Neural progenitor cell (in vitro differentiated cells): ENCODE data around the gene PRX. TPM values are rescaled to one million over a fixed set of nuclear protein-coding genes. Genes with fewer than 3 reads are reported as not detected.
"Not testable (repeated sequence)": the region's sequence is repeated elsewhere in the genome, so short reads cannot be mapped to it uniquely, and the experiment has no call there.

Experiments used
- DNase-seq: peaks from one replicate; pipeline ENCODE4 v3.0.0-alpha.2; 2016; ENCODE audit warnings: low spot score
- H2AFZ ChIP-seq: fragments of 200-600 bp; sonication (generic); replicated peaks from 2 replicates; pipeline ENCODE4 v1.6.1; 2016; ENCODE audit warnings: antibody characterized with exemption
- H3F3A ChIP-seq: fragments of 200-600 bp; sonication (generic); 2 replicates; pipeline ENCODE4 v1.6.1; 2016; ENCODE audit warnings: antibody characterized with exemption, low read depth
- H3K27ac ChIP-seq: fragments of 200-600 bp; sonication (generic); 2 replicates; pipeline ENCODE4 v1.5.1; 2016; ENCODE audit warnings: mild to moderate bottlenecking
- H3K27me3 ChIP-seq: fragments of 200-600 bp; sonication (generic); 2 replicates; pipeline ENCODE4 v1.6.1; 2016; ENCODE audit warnings: mild to moderate bottlenecking, moderate library complexity
- H3K36me3 ChIP-seq: fragments of 200-600 bp; sonication (generic); 2 replicates; pipeline ENCODE4 v1.5.1; 2016
- H3K4me1 ChIP-seq: fragments of 200-600 bp; sonication (generic); 2 replicates; pipeline ENCODE4 v1.6.1; 2016; ENCODE audit warnings: mixed run types
- H3K4me2 ChIP-seq: fragments of 200-600 bp; sonication (generic); 2 replicates; pipeline ENCODE4 v1.6.1; 2016
- H3K4me3 ChIP-seq: fragments of 200-600 bp; sonication (generic); 2 replicates; pipeline ENCODE4 v1.5.1; 2016
- H3K79me2 ChIP-seq: fragments of 200-600 bp; sonication (generic); 2 replicates; pipeline ENCODE4 v1.6.1; 2016; ENCODE audit warnings: low read depth
- H3K9ac ChIP-seq: fragments of 200-600 bp; sonication (generic); 2 replicates; pipeline ENCODE4 v1.6.1; 2016
- H3K9me3 ChIP-seq: fragments of 200-600 bp; sonication (generic); 2 replicates; pipeline ENCODE4 v1.5.1; 2016; ENCODE audit warnings: low read depth
- H4K20me1 ChIP-seq: fragments of 200-600 bp; sonication (generic); 2 replicates; pipeline ENCODE4 v1.6.1; 2016; ENCODE audit warnings: low read depth
- H3K27ac Mint-ChIP-seq: 3 replicates; pipeline ENCODE4 v1.8.0; 2021; ENCODE audit warnings: mixed read lengths
- H3K27me3 Mint-ChIP-seq: 2 replicates; pipeline ENCODE4 v1.8.0; 2022; ENCODE audit warnings: low read depth, mild to moderate bottlenecking, inconsistent platforms, moderate library complexity, mixed read lengths; ENCODE audit not compliant: insufficient read depth
- H3K36me3 Mint-ChIP-seq: 3 replicates; pipeline ENCODE4 v1.8.0; 2021; ENCODE audit warnings: mixed read lengths
- H3K4me1 Mint-ChIP-seq: 3 replicates; pipeline ENCODE4 v1.8.0; 2021; ENCODE audit warnings: mixed read lengths
- H3K4me3 Mint-ChIP-seq: 3 replicates; pipeline ENCODE4 v1.8.0; 2021; ENCODE audit warnings: mild to moderate bottlenecking, moderate library complexity, mixed read lengths
- H3K9me3 Mint-ChIP-seq: 3 replicates; pipeline ENCODE4 v1.8.0; 2020; ENCODE audit warnings: mixed read lengths
- CTCF ChIP-seq: fragments of 200-600 bp; sonication (generic); IDR thresholded peaks from 2 replicates; pipeline ENCODE4 v1.5.1; 2017; ENCODE audit warnings: antibody characterized with exemption, mild to moderate bottlenecking
- EZH2 ChIP-seq: fragments of 200-600 bp; sonication (generic); IDR thresholded peaks from 2 replicates; pipeline ENCODE4 v1.6.1; 2017; ENCODE audit warnings: antibody characterized with exemption, mild to moderate bottlenecking, moderate library complexity
- EZH2phosphoT487 ChIP-seq: fragments of 200-600 bp; sonication (generic); IDR thresholded peaks from 2 replicates; pipeline ENCODE4 v1.6.1; 2017; ENCODE audit warnings: antibody characterized with exemption
- total RNA-seq: library from RNA; depleted of rRNA; stranded (reverse); fragments of >200 nt; gene quantifications from 2 replicates; pipeline ENCODE4 v1.2.3, GENCODE V29; 2015; ENCODE audit warnings: low replicate concordance

Gene PRX
- total RNA-seq, 1 donor from 2014 or later = 1.4 TPM

DNA sequence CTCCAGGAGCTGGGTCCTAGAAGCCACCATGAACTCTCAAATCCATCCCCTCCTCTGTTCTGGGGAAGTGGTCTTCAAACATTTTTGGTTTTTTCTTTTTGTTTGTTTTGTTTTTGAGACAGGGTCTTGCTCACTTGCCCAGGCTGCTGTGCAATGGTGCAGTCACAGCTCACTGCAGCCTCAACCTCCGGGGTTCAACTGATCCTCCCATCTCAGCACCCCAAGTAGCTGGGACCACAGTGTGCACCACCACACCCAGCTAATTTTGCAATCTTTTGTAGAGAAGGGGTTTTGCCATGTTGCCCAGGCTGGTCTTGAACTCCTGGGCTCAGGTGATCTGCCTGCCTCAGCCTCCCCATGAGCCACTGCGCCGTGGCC, 45.4 kb upstream of the PRX start:
- Histone ChIP-seq H3K4me1 (no peaks in the 10 kb centered on the region), H3K9me3 (no peaks in the 10 kb centered on the region), H3K79me2 (no peaks in the 10 kb centered on the region), H3F3A (no peaks in the 10 kb centered on the region), H4K20me1 (no peaks in the 10 kb centered on the region), H3K27me3 (no peaks in the 10 kb centered on the region), H3K4me3 (no peak overlapping the region), H3K9ac (no peak overlapping the region), H3K27ac (no peak overlapping the region), H3K4me2 (no peak overlapping the region), H2AFZ (no peak overlapping the region), H3K36me3 (no peaks in the 10 kb centered on the region)
- TF ChIP-seq CTCF = no peak
- TF ChIP-seq EZH2 = no peak
- no peak for TF ChIP-seq EZH2phosphoT487
- DNase-seq = no peak
- no peak overlapping the region for H3K4me3 Mint-ChIP-seq
- H3K27ac Mint-ChIP-seq = no peak overlapping the region
- H3K36me3 Mint-ChIP-seq = no peaks in the 10 kb centered on the region
- H3K9me3 Mint-ChIP-seq = no peaks in the 10 kb centered on the region
- peaks cover 2% of the 10 kb centered on the region for H3K4me1 Mint-ChIP-seq
- peaks cover 2% of the 10 kb centered on the region for H3K27me3 Mint-ChIP-seq

DNA sequence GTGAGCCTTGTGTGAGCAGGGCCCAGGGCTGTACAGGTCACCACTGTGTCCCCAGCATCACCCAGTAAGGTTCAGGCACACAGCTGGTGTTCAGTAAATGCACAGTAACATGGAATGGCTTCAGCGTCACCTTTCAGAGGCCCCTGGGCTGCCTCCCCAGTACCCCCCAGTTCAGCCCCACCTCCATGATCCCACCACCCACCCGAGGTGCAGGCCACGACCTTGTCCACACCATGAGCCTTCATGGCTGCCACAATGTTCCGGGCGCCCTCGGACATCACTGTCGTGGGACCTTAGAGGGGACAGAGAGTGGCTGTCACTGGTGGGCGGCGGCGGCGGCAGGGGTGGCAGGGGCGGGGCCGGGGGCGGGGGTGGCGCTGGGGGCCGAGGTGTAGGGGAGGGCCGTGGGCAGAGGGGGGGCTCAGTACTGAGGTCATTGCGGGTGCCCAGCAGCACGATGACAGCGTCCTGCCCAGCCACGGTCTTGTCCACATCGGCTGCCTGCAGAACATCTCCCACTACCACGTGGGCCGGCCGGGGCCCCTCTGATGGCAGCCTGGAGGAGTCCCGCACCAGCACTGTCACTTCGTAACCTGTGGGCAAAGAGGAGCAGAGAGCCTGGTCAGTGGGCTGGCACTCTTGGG, 44.9 kb upstream of the PRX start:
- Histone ChIP-seq H3K4me3 (no peak overlapping the region), H3K9ac (no peak overlapping the region), H3K79me2 (no peaks in the 10 kb centered on the region), H3F3A (no peaks in the 10 kb centered on the region), H3K4me1 (no peaks in the 10 kb centered on the region), H4K20me1 (no peaks in the 10 kb centered on the region), H3K36me3 (no peaks in the 10 kb centered on the region), H3K4me2 (no peak overlapping the region), H2AFZ (no peak overlapping the region), H3K27ac (no peak overlapping the region), H3K27me3 (no peaks in the 10 kb centered on the region), H3K9me3 (no peaks in the 10 kb centered on the region)
- peaks cover 2% of the 10 kb centered on the region for H3K4me1 Mint-ChIP-seq
- DNase-seq = no peak
- no peak overlapping the region for H3K27ac Mint-ChIP-seq
- no peak overlapping the region for H3K4me3 Mint-ChIP-seq
- H3K36me3 Mint-ChIP-seq = no peaks in the 10 kb centered on the region
- no peaks in the 10 kb centered on the region for H3K9me3 Mint-ChIP-seq
- TF ChIP-seq EZH2 (no peak), EZH2phosphoT487 (no peak), CTCF (no peak)
- H3K27me3 Mint-ChIP-seq = peaks cover 3% of the 10 kb centered on the region

DNA sequence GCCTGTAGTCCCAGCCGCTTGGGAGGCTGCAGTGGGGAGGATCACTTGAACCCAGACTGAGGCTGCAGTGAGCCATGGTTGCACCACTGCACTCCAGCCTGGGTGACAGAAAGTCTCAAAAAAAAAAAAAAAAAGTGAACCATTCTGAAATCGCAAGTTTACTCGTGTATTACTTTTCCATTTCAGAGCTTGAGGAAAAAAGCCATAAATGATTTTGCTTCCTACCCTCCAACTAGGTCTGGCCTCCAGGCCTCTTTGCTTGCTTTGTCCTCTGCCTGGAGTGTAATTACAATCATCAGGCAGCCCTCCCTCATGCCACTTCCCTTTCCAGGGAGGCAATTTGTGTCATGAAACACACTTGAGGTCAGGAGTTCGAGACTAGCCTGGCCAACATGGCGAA, 43.9 kb upstream of the PRX start:
- no peaks in the 10 kb centered on the region for H3K9me3 Mint-ChIP-seq
- no peak overlapping the region for H3K4me2 ChIP-seq
- no peak overlapping the region for H3K27ac Mint-ChIP-seq
- peaks cover 3% of the 10 kb centered on the region for H3K27me3 Mint-ChIP-seq
- H3K4me1 Mint-ChIP-seq = peaks cover 2% of the 10 kb centered on the region
- H3K4me3 Mint-ChIP-seq = no peak overlapping the region
- no peak overlapping the region for H3K9ac ChIP-seq
- no peaks in the 10 kb centered on the region for H3K4me1 ChIP-seq
- no peaks in the 10 kb centered on the region for H3K27me3 ChIP-seq
- DNase-seq = no peak
- H3K27ac ChIP-seq = no peak overlapping the region
- H3K36me3 Mint-ChIP-seq = no peaks in the 10 kb centered on the region
- no peak overlapping the region for H2AFZ ChIP-seq
- no peaks in the 10 kb centered on the region for H3K79me2 ChIP-seq
- no peak overlapping the region for H3K4me3 ChIP-seq
- no peaks in the 10 kb centered on the region for H3K9me3 ChIP-seq
- TF ChIP-seq EZH2 (no peak), CTCF (no peak), EZH2phosphoT487 (no peak)
- H3K36me3 ChIP-seq = no peaks in the 10 kb centered on the region
- no peaks in the 10 kb centered on the region for H4K20me1 ChIP-seq
- H3F3A ChIP-seq = no peaks in the 10 kb centered on the region

- H3K4me1 ChIP-seq, H3K9me3 ChIP-seq, H3K27ac ChIP-seq, H3K27me3 Mint-ChIP-seq, H3K36me3 Mint-ChIP-seq, H3K27ac Mint-ChIP-seq, H3K4me3 Mint-ChIP-seq, H3K27me3 ChIP-seq, DNase-seq, H3K79me2 ChIP-seq, H3K4me1 Mint-ChIP-seq, H3F3A ChIP-seq, H3K9me3 Mint-ChIP-seq, H3K36me3 ChIP-seq, H4K20me1 ChIP-seq, H3K4me2 ChIP-seq, H2AFZ ChIP-seq, H3K9ac ChIP-seq, H3K4me3 ChIP-seq: not testable (repeated sequence)
Observed at GRCh38 chr19:40453943-40454342, 40.8 kb upstream of the PRX start.
